Natural killer cell (primary cell): Measurements from ENCODE around the gene DTNBP1. TPM values are rescaled to one million over a fixed set of nuclear protein-coding genes. Genes with fewer than 3 reads are reported as not detected.

Experiments used
- ATAC-seq, 3 donors: fragments of 150-1000 bp in 2 of 3; fragments of 200-7000 bp in 1 of 3; cut with Tn5 transposase; 1 replicate in 1 of 3; 2 replicates in 2 of 3; pipeline ENCODE4 v1.10.0; 2021; ENCODE audit warnings: mild to moderate bottlenecking in 2 of 3, moderate library complexity in 2 of 3
- DNase-seq, 2 donors: peaks; one replicate each; pipeline versions ENCODE4 v3.0.0 to v3.0.0-alpha.2; 2013 to 2021; ENCODE audit warnings: mixed read lengths in 1 of 2
- H3K27ac ChIP-seq: one replicate; pipeline ENCODE4 v1.5.1; 2013; ENCODE audit warnings: mild to moderate bottlenecking, low read length
- H3K27me3 ChIP-seq: one replicate; pipeline ENCODE4 v1.6.1; 2013; ENCODE audit warnings: low read length; ENCODE audit not compliant: control insufficient read depth, insufficient read depth
- H3K36me3 ChIP-seq: one replicate; pipeline ENCODE4 v1.6.1; 2013; ENCODE audit warnings: low read length; ENCODE audit not compliant: control insufficient read depth, insufficient read depth
- H3K4me1 ChIP-seq: one replicate; pipeline ENCODE4 v1.6.1; 2013; ENCODE audit warnings: low read length; ENCODE audit not compliant: control insufficient read depth, insufficient read depth
- H3K4me3 ChIP-seq: one replicate; pipeline ENCODE4 v1.5.1; 2013; ENCODE audit warnings: low read length
- H3K9me3 ChIP-seq: one replicate; pipeline ENCODE4 v1.6.1; 2013; ENCODE audit warnings: low read length; ENCODE audit not compliant: control insufficient read depth, insufficient read depth
- H3K27ac Mint-ChIP-seq, 2 donors: one replicate each; pipeline ENCODE4 v1.8.0; 2022; ENCODE audit warnings: mild to moderate bottlenecking in 2 of 2, mixed read lengths in 2 of 2, moderate library complexity in 1 of 2
- H3K27me3 Mint-ChIP-seq, 2 donors: one replicate each; pipeline ENCODE4 v1.8.0; 2022; ENCODE audit warnings: low read depth in 2 of 2, mixed read lengths in 2 of 2
- H3K36me3 Mint-ChIP-seq: one replicate; pipeline ENCODE4 v1.8.0; 2022; ENCODE audit warnings: mixed read lengths
- H3K4me1 Mint-ChIP-seq, 2 donors: one replicate each; pipeline ENCODE4 v1.8.0; 2022; ENCODE audit warnings: mixed read lengths in 2 of 2
- H3K4me3 Mint-ChIP-seq: one replicate; pipeline ENCODE4 v1.8.0; 2022; ENCODE audit warnings: mild to moderate bottlenecking, moderate library complexity, mixed read lengths
- H3K9me3 Mint-ChIP-seq, 2 donors: one replicate each; pipeline ENCODE4 v1.8.0; 2022; ENCODE audit warnings: mixed read lengths in 2 of 2
- WGBS: methylation state at CpG from one replicate; pipeline ENCODE4 v1.1.7; 2013; ENCODE audit warnings: missing lambda C conversion rate; ENCODE audit not compliant: insufficient coverage; 5-methylcytosine and 5-hydroxymethylcytosine counted together
- intact Hi-C: fragments of 100-400 bp; cut with micrococcal nuclease; formaldehyde crosslinking; loops from one replicate; pipeline ENCODE4 v1.14.2; 2022
- total RNA-seq, 4 donors: library from RNA; stranded (reverse); fragments of 120-200 nt in 1 of 4; gene quantifications; one replicate each; pipeline versions ENCODE4 v1.2.3 to v1.2.4, GENCODE V29; 2013 to 2022
- TF ChIP-seq, protein P1 (sequence below): fragments of 200-600 bp; IDR thresholded peaks from one replicate; pipeline ENCODE4 v1.8.0; 2022; ENCODE audit warnings: antibody characterized with exemption

Gene DTNBP1
- total RNA-seq, 3 donors from 2014 or later (not counting 1 experiment from before 2014, with no cell fraction given) = 31.6 to 42.2 (median 38.4) TPM

DNA sequence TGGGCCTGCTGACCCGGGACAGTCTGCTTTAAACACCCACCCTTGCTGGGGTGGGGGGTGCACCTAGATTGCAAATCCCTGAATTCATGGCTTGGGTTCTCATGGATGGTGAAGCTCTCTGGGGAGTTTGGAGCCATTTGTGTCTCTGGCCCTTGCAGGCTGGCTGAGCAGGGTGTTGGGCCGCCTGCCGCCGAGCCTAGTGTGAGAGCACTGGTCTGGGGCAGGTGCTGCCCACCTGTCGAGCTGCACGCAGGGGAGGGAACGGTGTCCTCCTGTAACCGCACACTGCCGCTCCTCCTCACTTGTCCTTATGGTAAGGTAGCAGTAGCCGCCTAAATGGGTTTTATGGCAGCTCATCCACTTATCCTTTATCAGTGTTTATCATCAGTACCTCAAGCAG lies 143.9 kb downstream of the DTNBP1 start:
- Histone ChIP-seq H3K4me1 (peaks cover 21% of the 10 kb centered on the region), H3K9me3 (no peaks in the 10 kb centered on the region), H3K36me3 (peaks cover 73% of the 10 kb centered on the region), H3K27ac (no peak overlapping the region), H3K4me3 (no peak overlapping the region), H3K27me3 (no peaks in the 10 kb centered on the region)
- TF ChIP-seq, protein P1, sequence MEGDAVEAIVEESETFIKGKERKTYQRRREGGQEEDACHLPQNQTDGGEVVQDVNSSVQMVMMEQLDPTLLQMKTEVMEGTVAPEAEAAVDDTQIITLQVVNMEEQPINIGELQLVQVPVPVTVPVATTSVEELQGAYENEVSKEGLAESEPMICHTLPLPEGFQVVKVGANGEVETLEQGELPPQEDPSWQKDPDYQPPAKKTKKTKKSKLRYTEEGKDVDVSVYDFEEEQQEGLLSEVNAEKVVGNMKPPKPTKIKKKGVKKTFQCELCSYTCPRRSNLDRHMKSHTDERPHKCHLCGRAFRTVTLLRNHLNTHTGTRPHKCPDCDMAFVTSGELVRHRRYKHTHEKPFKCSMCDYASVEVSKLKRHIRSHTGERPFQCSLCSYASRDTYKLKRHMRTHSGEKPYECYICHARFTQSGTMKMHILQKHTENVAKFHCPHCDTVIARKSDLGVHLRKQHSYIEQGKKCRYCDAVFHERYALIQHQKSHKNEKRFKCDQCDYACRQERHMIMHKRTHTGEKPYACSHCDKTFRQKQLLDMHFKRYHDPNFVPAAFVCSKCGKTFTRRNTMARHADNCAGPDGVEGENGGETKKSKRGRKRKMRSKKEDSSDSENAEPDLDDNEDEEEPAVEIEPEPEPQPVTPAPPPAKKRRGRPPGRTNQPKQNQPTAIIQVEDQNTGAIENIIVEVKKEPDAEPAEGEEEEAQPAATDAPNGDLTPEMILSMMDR = no peak
- intact Hi-C loops = no loop called here
- H3K4me3 Mint-ChIP-seq = no peak overlapping the region
- WGBS = 98% methylated on average over 10 of the region's 10 CpGs
- DNase-seq (no peak), ATAC-seq (no peak)
- H3K9me3 Mint-ChIP-seq = no peaks in the 10 kb centered on the region
- peaks cover 8% of the 10 kb centered on the region for H3K36me3 Mint-ChIP-seq
- peaks cover 53 to 65% of the 10 kb centered on the region in 2 donors for H3K4me1 Mint-ChIP-seq
- peak overlapping the region; percentile 81 to 84 for H3K27ac Mint-ChIP-seq
- H3K27me3 Mint-ChIP-seq = no peaks in the 10 kb centered on the region

DNA sequence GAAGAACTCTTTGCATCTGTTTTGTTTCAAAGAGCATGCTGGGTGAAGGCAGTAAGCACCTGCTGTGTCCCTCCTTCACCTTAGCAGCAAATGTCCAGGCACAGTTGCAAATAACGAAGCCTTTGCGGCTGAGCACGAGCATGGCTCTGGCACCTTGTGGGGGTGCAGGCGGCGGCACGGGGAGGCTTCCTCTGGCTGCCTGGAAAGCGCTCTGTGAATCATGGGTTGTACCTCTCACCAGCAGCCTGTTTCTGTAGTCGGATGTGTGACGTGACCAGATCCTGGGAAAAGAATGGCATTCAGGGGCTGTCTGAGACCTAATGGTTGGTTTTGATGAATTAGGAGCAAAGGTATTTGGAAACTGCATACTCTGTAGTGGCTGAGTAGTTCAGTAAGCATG lies 144.8 kb downstream of the DTNBP1 start:
- H3K27ac Mint-ChIP-seq = peak overlapping the region; percentile 31 to 66

DNA sequence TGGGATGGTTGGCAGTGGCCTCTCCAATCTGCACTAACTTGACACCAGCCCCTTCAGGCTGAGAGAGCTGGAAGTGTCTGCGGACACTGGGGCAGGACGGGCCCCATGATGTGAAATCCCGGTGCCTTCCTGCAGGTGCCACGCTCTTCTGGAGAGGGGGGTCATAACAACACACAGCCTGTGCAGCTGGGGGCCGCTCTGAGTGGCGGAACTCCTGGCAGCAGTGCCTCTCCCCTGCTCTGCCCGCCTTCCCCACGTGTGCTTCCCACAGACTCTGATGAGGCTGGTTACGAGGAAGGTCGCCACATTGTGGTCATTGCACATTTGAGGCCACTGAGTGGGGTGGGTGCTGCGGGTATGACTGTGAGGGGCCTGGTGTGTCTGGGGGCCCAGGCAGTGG lies 145.2 kb downstream of the DTNBP1 start:
- intact Hi-C loops = no loop called here
- Mint-ChIP-seq H3K27ac (peak overlapping the region; percentile 31 to 66), H3K27me3 (no peaks in the 10 kb centered on the region), H3K36me3 (peaks cover 10% of the 10 kb centered on the region), H3K4me3 (no peak overlapping the region), H3K4me1 (peaks cover 50 to 59% of the 10 kb centered on the region in 2 donors), H3K9me3 (no peaks in the 10 kb centered on the region)
- H3K36me3 ChIP-seq = peaks cover 74% of the 10 kb centered on the region
- no peaks in the 10 kb centered on the region for H3K9me3 ChIP-seq
- ATAC-seq (no peak), DNase-seq (no peak)
- peaks cover 16% of the 10 kb centered on the region for H3K4me1 ChIP-seq
- no peak overlapping the region for H3K4me3 ChIP-seq
- H3K27me3 ChIP-seq = no peaks in the 10 kb centered on the region
- no peak overlapping the region for H3K27ac ChIP-seq
- TF ChIP-seq, protein P1 = no peak
- 73% methylated on average over 11 of the region's 11 CpGs for WGBS

More for the DNA sequence above, 144.8 kb downstream of the DTNBP1 start:
- Histone ChIP-seq H3K27me3 (no peaks in the 10 kb centered on the region), H3K4me1 (peaks cover 20% of the 10 kb centered on the region), H3K4me3 (no peak overlapping the region), H3K27ac (no peak overlapping the region), H3K36me3 (peaks cover 74% of the 10 kb centered on the region), H3K9me3 (no peaks in the 10 kb centered on the region)
- TF ChIP-seq, protein P1 = no peak
- Mint-ChIP-seq H3K4me1 (peaks cover 54 to 63% of the 10 kb centered on the region in 2 donors), H3K9me3 (no peaks in the 10 kb centered on the region), H3K4me3 (no peak overlapping the region), H3K36me3 (peaks cover 8% of the 10 kb centered on the region), H3K27me3 (no peaks in the 10 kb centered on the region)
- intact Hi-C loops = no loop called here
- ATAC-seq (no peak), DNase-seq (no peak)
- WGBS = 99% methylated on average over 9 of the region's 9 CpGs

DNA sequence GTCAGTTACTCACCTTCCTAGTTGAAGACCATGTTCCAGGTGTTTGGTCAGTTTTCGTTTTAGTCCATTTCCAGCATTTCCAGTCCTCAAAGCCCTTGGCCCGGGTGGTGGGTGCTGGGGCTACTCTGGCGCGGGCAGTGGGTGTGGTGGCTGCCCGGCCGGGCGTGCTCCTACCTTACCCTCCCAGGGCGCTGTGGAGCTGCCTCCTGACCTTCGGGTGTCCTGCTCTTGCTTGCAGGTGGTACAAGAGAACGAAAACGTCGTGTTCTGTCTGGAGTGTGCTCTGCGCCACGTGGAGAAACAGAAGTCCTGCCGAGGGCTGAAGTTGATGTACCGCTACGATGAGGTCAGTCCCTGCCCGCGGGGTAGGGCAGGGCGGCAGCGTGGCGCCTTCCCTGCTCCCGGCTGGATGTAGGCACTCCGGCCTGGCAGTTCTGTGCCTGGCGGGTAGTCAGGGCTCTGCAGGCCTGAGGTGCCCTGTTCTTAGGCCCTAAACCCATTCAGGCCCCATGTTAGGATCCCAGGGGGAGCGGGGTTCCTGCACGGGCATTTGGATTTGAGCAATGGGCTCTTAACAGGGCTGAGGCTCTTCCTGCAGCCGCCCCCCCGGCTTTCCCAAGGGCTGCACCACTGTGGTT lies 145.8 kb downstream of the DTNBP1 start:
- no peak overlapping the region for H3K4me3 Mint-ChIP-seq
- WGBS = 96% methylated on average over 29 of the region's 29 CpGs
- H3K27me3 ChIP-seq = no peaks in the 10 kb centered on the region
- H3K36me3 Mint-ChIP-seq = peaks cover 13% of the 10 kb centered on the region
- no peak overlapping the region for H3K27ac ChIP-seq
- peaks cover 10% of the 10 kb centered on the region for H3K4me1 ChIP-seq
- ATAC-seq = no peak
- H3K36me3 ChIP-seq = peaks cover 77% of the 10 kb centered on the region
- no peak overlapping the region for H3K4me3 ChIP-seq
- peak overlapping the region in 1 of 2 donors; percentile 66 for H3K27ac Mint-ChIP-seq
- peaks cover 44 to 53% of the 10 kb centered on the region in 2 donors for H3K4me1 Mint-ChIP-seq
- no peaks in the 10 kb centered on the region for H3K27me3 Mint-ChIP-seq
- intact Hi-C loops = no loop called here
- no peaks in the 10 kb centered on the region for H3K9me3 ChIP-seq
- DNase-seq = no peak
- H3K9me3 Mint-ChIP-seq = no peaks in the 10 kb centered on the region
- TF ChIP-seq, protein P1 = no peak
